SJCRH30 (cell line): ENCODE results near the gene NDUFB2. TPM values are rescaled to one million over a fixed set of nuclear protein-coding genes. Genes with fewer than 3 reads are reported as not detected.
A peak's percentile ranks its signal among the peaks of the same experiment; 100 is the strongest.
"Not testable (repeated sequence)": the region's sequence is repeated elsewhere in the genome, so short reads cannot be mapped to it uniquely, and the experiment has no call there.

Source experiments
- DNase-seq, 2 experiments: peaks; one replicate each; pipeline ENCODE4 v3.0.0-alpha.2; 2015 to 2020
- H3K27ac ChIP-seq: fragments of 250-450 bp; sonication (Bioruptor Pico); 2 replicates; pipeline ENCODE4 v1.5.1; 2020; ENCODE audit warnings: mild to moderate bottlenecking, moderate library complexity
- H3K27me3 ChIP-seq: fragments of 250-450 bp; sonication (Bioruptor Pico); 2 replicates; pipeline ENCODE4 v1.5.1; 2020; ENCODE audit warnings: mild to moderate bottlenecking, moderate library complexity
- H3K36me3 ChIP-seq: fragments of 250-450 bp; sonication (Bioruptor Pico); 2 replicates; pipeline ENCODE4 v1.5.1; 2020; ENCODE audit warnings: mild to moderate bottlenecking, moderate library complexity
- H3K4me1 ChIP-seq: fragments of 250-450 bp; sonication (Bioruptor Pico); 2 replicates; pipeline ENCODE4 v1.5.1; 2020; ENCODE audit warnings: mild to moderate bottlenecking, moderate library complexity
- H3K4me3 ChIP-seq: fragments of 250-450 bp; sonication (Bioruptor Pico); 2 replicates; pipeline ENCODE4 v1.5.1; 2020; ENCODE audit warnings: mild to moderate bottlenecking, moderate library complexity
- H3K9me3 ChIP-seq: fragments of 250-450 bp; sonication (Bioruptor Pico); replicated peaks from 2 replicates; pipeline ENCODE4 v1.5.1; 2020; ENCODE audit warnings: mild to moderate bottlenecking, moderate library complexity
- total RNA-seq: library from RNA; depleted of rRNA; stranded (reverse); fragments of >200 nt; shearing (Covaris generic); gene quantifications from 2 replicates; pipeline ENCODE4 v1.2.3, GENCODE V29; 2014; rRNA removed

NDUFB2 gene
- total RNA-seq: 158 and 204 TPM in 2 replicates

DNA sequence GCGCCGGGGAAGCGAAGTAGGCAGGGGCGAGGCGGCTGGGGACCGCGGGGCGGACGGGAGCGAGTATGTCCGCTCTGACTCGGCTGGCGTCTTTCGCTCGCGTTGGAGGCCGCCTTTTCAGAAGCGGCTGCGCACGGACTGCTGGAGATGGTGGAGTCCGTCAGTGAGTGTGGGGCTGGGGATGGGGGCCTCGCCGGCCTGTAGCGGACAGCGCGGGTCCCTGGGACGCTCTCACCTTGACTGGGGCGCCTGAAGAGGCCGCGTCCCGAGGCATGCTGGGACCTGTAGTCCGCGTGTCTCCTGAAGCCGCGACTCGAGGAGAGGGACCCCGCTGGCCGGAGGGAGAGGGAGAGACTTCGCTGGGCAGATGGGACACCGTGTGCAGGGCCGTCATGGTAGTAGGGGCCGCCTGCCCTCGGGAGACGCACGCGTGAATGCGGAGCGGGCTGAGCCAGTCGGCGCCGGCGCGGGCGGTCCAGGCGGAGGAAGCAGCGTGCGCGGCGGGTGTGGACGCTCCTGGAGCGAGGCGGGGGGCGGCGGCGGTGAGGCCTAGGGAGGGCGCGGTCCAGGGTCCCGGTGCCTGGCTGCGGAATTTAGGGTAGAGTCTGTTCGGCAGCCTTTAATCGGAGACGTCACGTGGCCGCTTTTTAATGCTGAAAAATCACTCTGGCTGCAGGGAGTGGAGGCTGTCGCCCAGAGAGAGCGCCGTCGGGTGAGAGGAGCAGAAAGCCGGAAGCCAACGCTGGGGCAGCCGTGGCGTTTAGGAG lies at the start of gene NDUFB2:
TSS of gene NDUFB2 (plus strand) at position 29 of the 767 bp plus-strand sequence. CDS start at position 66, 37 bp downstream.
- Histone ChIP-seq H3K9me3 (no peaks in the 10 kb centered on the region), H3K27me3 (no peaks in the 10 kb centered on the region), H3K4me3 (peak within 1 kb of the TSS; percentile 76), H3K4me1 (no peaks in the 10 kb centered on the region), H3K27ac (peak within 1 kb of the TSS; percentile 73), H3K36me3 (no peaks in the 10 kb centered on the region; the same call in 1 of the 2 replicates)
- peak; percentile 88 to 91 for DNase-seq

- Histone ChIP-seq H3K9me3 (no peaks in the 10 kb centered on the region), H3K4me3 (no peak overlapping the region), H3K4me1 (peaks cover 11% of the 10 kb centered on the region), H3K36me3 (no peaks in the 10 kb centered on the region), H3K27me3 (no peaks in the 10 kb centered on the region), H3K27ac (no peak overlapping the region)
- peak; percentile 87 to 91 for DNase-seq
Observed at GRCh38 chr7:140646931-140647647, 49.4 kb upstream of the NDUFB2 start.

DNA sequence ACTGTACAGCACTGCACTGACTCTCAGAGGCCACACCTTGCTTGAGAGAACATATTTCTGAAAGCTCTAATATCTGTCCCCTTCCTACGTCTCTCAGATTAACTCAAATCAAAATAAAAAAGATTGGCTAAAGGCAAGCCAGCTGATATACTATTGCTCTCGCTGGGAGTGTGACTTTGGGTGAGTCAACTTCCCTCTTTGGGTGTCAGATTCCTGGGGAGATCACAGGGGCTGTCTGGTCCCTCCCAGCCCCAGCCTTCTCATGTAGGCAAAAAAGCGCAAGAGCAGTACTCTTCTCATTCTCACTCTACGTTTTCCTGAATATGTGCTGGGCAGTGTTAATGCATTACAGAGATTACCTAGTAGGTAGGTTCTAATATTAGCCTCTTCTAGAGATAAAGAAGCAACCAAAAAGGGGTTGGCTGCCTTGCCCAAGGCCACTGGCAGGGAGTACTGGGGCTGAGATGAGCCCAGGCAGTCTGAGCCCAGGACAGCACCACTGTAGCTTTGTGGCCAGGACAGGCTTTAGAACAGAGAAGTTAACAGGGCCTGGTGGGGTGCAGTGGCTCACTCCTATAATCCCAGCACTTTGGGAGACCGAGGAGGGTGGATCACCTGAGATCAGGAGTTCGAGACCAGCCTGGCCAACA lies 46.8 kb upstream of the NDUFB2 start:
- Histone ChIP-seq H3K27ac (no peak overlapping the region), H3K9me3 (no peaks in the 10 kb centered on the region), H3K27me3 (no peaks in the 10 kb centered on the region), H3K4me1 (peaks cover 11% of the 10 kb centered on the region), H3K36me3 (no peaks in the 10 kb centered on the region), H3K4me3 (no peak overlapping the region)
- DNase-seq: peak in 1 of 2 experiments; percentile 42

DNA sequence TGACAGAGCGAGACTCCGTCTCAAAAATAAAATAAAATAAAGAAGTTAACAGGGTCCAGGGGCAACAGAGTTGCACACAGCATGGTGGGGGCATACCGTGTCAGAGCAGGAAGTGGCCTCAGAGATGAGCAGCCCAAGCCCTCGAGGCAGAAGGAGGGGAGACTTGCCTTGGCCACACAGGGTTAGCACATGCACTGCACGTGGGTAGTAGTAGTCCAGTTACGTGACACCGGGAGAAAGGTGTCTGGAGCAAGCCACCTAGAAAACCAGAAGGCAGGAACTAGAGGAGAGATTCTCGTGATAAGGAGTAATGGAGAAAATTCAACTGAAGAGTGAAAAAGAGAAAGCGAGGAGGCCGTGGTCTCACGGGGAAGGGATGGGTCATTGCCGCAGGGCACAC lies 46.1 kb upstream of the NDUFB2 start:
- peaks cover 11% of the 10 kb centered on the region for H3K4me1 ChIP-seq
- DNase-seq: no peak
- H3K27me3 ChIP-seq: no peaks in the 10 kb centered on the region
- no peak overlapping the region for H3K4me3 ChIP-seq
- no peaks in the 10 kb centered on the region for H3K9me3 ChIP-seq
- H3K27ac ChIP-seq: no peak overlapping the region
- H3K36me3 ChIP-seq: no peaks in the 10 kb centered on the region

GRCh38 chr7:140653319-140654108 lies 43.0 kb upstream of the NDUFB2 start:
- H3K4me1 ChIP-seq: no peaks in the 10 kb centered on the region
- H3K4me3 ChIP-seq: no peak overlapping the region
- DNase-seq: peak; percentile 79 to 91
- H3K9me3 ChIP-seq: no peaks in the 10 kb centered on the region
- no peaks in the 10 kb centered on the region for H3K36me3 ChIP-seq
- no peaks in the 10 kb centered on the region for H3K27me3 ChIP-seq
- no peak overlapping the region for H3K27ac ChIP-seq

- Histone ChIP-seq H3K4me1 (no peaks in the 10 kb centered on the region), H3K36me3 (no peaks in the 10 kb centered on the region), H3K4me3 (no peak overlapping the region), H3K9me3 (no peaks in the 10 kb centered on the region), H3K27ac (no peak overlapping the region), H3K27me3 (no peaks in the 10 kb centered on the region)
- DNase-seq: no peak
Observed at GRCh38 chr7:140654109-140654387, 42.5 kb upstream of the NDUFB2 start.

DNA sequence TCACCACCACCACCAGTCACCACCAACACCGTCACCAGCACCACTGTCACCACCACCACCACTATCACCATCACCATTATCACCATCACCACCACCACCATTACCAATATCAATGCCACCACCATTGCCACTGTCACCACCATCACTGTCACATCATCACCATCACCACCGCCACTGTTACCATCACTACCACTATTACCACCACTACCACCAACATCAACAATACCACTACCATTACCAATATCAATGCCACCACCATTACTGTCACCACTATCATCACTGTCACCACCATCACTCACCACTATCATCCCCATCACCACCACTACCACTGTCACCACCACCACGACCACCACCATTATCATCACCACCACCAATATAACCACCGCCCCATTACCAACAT lies 41.8 kb upstream of the NDUFB2 start:
- Histone ChIP-seq H3K27ac (no peak overlapping the region), H3K27me3 (no peaks in the 10 kb centered on the region), H3K36me3 (no peaks in the 10 kb centered on the region), H3K4me1 (no peaks in the 10 kb centered on the region), H3K4me3 (no peak overlapping the region), H3K9me3 (no peaks in the 10 kb centered on the region)
- no peak for DNase-seq

DNA sequence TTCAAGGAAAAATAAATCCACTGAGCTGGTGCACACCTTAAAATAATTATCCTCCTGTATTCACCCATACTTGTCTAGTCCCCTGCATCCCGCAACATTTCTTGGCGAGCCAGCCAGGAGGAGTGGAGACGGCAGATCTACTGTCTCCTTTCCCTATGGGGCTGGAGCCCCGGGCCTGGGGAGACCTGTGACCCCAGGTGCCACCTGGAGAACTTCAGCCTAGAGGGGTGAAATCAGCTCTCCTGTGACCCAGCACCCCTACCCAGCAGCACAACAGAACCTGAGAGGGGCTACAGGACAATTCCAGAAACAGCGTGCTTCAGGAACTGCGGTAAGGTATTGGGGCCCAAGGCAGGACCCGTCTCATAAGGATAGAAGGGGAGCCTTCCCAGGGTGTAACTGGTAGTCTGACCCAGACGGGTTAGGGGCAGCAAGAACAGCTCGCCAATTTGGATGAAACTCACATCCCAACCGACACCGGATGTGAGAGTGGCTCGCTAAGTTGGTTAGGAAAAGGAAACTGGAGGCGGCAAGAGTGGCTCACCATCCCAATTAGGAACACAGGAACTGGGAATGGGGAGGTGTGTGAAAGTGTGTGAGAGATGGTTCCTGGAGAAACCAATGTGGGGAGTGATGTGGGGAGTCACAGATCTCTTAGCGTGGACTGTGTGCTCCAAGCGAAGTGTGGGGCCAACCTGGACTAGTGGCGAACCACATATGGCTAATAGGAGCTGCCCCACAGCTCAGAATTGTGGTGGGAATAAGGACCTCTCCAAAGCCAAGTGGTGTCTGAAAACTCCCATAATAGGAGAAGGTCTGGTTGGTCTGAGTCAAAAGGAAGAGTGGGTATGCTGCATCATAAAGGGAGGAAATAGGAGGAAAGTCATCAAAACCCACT lies 40.7 kb upstream of the NDUFB2 start:
- no peak overlapping the region for H3K27ac ChIP-seq
- H3K4me3 ChIP-seq: no peak overlapping the region
- no peaks in the 10 kb centered on the region for H3K27me3 ChIP-seq
- no peaks in the 10 kb centered on the region for H3K36me3 ChIP-seq
- no peak for DNase-seq
- H3K4me1 ChIP-seq: no peaks in the 10 kb centered on the region
- H3K9me3 ChIP-seq: no peaks in the 10 kb centered on the region

GRCh38 chr7:140656548-140657515 lies 39.7 kb upstream of the NDUFB2 start:
- H3K36me3 ChIP-seq: no peaks in the 10 kb centered on the region
- no peak overlapping the region for H3K27ac ChIP-seq
- no peaks in the 10 kb centered on the region for H3K4me1 ChIP-seq
- no peaks in the 10 kb centered on the region for H3K27me3 ChIP-seq
- no peaks in the 10 kb centered on the region for H3K9me3 ChIP-seq
- DNase-seq: peak in 1 of 2 experiments; percentile 32
- H3K4me3 ChIP-seq: peak overlapping the region; percentile 37

DNA sequence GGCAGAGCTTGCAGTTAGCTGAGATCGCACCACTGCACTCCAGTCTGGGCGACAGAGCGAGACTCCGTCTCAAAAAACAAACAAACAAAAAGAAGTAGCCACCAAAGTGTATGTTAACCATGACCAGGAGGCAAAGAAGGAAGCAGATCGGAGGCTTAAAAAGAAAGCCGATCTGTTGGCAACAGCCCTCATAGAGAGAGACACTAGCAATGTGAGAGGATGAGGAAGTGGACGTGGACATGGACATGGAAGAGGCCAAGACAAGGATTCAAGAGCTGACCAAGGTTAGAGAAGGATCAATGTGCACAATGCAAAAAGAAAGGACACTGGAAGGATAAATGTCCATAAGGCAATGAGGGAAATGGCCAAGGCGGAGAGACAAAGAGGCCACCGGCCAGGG lies 38.6 kb upstream of the NDUFB2 start:
- DNase-seq: no peak
- H3K9me3 ChIP-seq: no peaks in the 10 kb centered on the region

GRCh38 chr7:140659856-140660255 lies 36.7 kb upstream of the NDUFB2 start:
- Histone ChIP-seq H3K27ac (no peak overlapping the region), H3K36me3 (no peaks in the 10 kb centered on the region), H3K9me3 (no peaks in the 10 kb centered on the region), H3K4me1 (no peaks in the 10 kb centered on the region), H3K4me3 (no peak overlapping the region), H3K27me3 (no peaks in the 10 kb centered on the region)
- no peak for DNase-seq

More for the DNA sequence above, 38.6 kb upstream of the NDUFB2 start:
- H3K27me3 ChIP-seq: no peaks in the 10 kb centered on the region
- H3K4me1 ChIP-seq: no peaks in the 10 kb centered on the region
- no peaks in the 10 kb centered on the region for H3K36me3 ChIP-seq
- H3K4me3 ChIP-seq: no peak overlapping the region
- H3K27ac ChIP-seq: no peak overlapping the region

GRCh38 chr7:140661124-140661523 lies 35.4 kb upstream of the NDUFB2 start:
- Histone ChIP-seq H3K27ac (no peak overlapping the region), H3K9me3 (no peaks in the 10 kb centered on the region), H3K4me1 (no peaks in the 10 kb centered on the region), H3K27me3 (no peaks in the 10 kb centered on the region), H3K4me3 (no peak overlapping the region), H3K36me3 (no peaks in the 10 kb centered on the region)
- no peak for DNase-seq

- not testable (repeated sequence) for H3K27ac ChIP-seq, H3K9me3 ChIP-seq, H3K36me3 ChIP-seq, H3K4me3 ChIP-seq, H3K4me1 ChIP-seq, DNase-seq, H3K27me3 ChIP-seq
Observed at GRCh38 chr7:140662938-140663337, 33.6 kb upstream of the NDUFB2 start.
